Ishikawa (cell line): ENCODE measurements around the gene ANKRD13D.

Experiments
- CEBPB ChIP-seq: IDR thresholded peaks from 2 replicates; pipeline ENCODE4 v1.6.1; 2012
- CREB1 ChIP-seq: IDR thresholded peaks from 2 replicates; pipeline ENCODE4 v1.6.1; 2012; ENCODE audit warnings: low read depth
- EGR1 ChIP-seq: IDR thresholded peaks from 2 replicates; pipeline ENCODE4 v1.6.1; 2012
- EP300 ChIP-seq: IDR thresholded peaks from 2 replicates; pipeline ENCODE4 v1.6.1; 2012; ENCODE audit warnings: borderline replicate concordance
- FOXM1 ChIP-seq: IDR thresholded peaks from 2 replicates; pipeline ENCODE4 v1.6.1; 2012; ENCODE audit warnings: low read depth, borderline replicate concordance
- MAX ChIP-seq: IDR thresholded peaks from 2 replicates; pipeline ENCODE4 v1.6.1; 2012
- NFIC ChIP-seq: IDR thresholded peaks from 2 replicates; pipeline ENCODE4 v1.6.1; 2012
- RAD21 ChIP-seq: IDR thresholded peaks from 2 replicates; pipeline ENCODE4 v1.6.1; 2012; ENCODE audit warnings: low read depth
- REST ChIP-seq: IDR thresholded peaks from 2 replicates; pipeline ENCODE4 v1.6.1; 2012; ENCODE audit warnings: low read depth, mild to moderate bottlenecking
- TAF1 ChIP-seq: IDR thresholded peaks from 2 replicates; pipeline ENCODE4 v1.6.1; 2012; ENCODE audit warnings: low read depth, mild to moderate bottlenecking
- TCF12 ChIP-seq: IDR thresholded peaks from 2 replicates; pipeline ENCODE4 v1.6.1; 2012; ENCODE audit warnings: low read depth
- TEAD4 ChIP-seq: IDR thresholded peaks from 2 replicates; pipeline ENCODE4 v1.6.1; 2012
- YY1 ChIP-seq: IDR thresholded peaks from 2 replicates; pipeline ENCODE4 v1.6.1; 2012; ENCODE audit warnings: low read depth
- ZBTB7A ChIP-seq: IDR thresholded peaks from 2 replicates; pipeline ENCODE4 v1.6.1; 2012; ENCODE audit warnings: low read depth
- TF ChIP-seq, protein P1 (sequence below): IDR thresholded peaks from 2 replicates; pipeline ENCODE4 v1.6.1; 2012

Gene ANKRD13D

DNA sequence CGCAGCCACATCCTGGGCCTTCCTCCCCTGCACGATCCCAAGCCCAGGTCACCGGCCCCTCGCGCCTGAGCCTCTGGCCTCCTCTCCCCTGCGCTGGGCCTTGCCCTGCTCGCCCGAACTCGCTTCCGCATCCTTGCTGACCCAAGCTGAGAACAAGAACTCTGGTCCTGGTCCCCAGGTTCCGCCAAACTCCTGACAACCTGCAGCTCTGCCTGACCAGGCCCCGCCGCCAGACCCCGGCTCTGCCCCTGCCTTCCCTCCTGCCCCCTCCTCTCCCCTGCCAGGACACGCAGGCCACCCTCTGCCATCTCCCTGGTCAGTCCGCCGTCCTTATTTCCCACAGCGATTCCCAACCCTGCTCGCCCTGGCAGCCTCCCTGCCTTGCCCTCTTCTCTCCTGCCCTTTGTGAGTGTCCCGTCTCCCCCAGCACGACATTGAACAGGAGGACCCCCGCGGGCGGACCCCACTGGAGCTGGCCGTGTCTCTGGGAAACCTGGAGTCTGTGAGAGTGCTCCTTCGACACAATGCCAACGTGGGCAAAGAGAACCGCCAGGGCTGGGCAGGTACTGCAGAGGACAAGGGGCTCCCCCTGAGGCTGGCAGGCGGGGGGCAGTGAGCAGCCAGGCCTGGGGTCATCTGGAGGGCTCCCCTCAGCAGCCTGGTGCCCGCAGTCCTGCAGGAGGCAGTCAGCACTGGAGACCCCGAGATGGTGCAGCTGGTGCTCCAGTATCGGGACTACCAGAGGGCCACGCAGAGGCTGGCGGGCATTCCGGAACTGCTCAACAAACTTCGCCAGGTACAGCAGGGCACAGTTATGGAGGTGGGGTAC lies 762 bp downstream of the ANKRD13D start:
- TF ChIP-seq YY1 (no peak), TAF1 (no peak; the same call in 1 of the 2 replicates), EGR1 (no peak), RAD21 (no peak), CEBPB (no peak), TEAD4 (no peak), MAX (no peak), EP300 (no peak), FOXM1 (no peak), ZBTB7A (no peak), REST (no peak), TCF12 (no peak)

GRCh38 chr11:67290801-67291200 lies 1.7 kb downstream of the ANKRD13D start:
- TF ChIP-seq EGR1 (no peak), TAF1 (no peak), CREB1 (no peak), REST (no peak), FOXM1 (no peak), ZBTB7A (no peak), EP300 (no peak), YY1 (no peak), TCF12 (no peak)
- TF ChIP-seq, protein P1, sequence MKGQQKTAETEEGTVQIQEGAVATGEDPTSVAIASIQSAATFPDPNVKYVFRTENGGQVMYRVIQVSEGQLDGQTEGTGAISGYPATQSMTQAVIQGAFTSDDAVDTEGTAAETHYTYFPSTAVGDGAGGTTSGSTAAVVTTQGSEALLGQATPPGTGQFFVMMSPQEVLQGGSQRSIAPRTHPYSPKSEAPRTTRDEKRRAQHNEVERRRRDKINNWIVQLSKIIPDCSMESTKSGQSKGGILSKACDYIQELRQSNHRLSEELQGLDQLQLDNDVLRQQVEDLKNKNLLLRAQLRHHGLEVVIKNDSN: no peak

DNA sequence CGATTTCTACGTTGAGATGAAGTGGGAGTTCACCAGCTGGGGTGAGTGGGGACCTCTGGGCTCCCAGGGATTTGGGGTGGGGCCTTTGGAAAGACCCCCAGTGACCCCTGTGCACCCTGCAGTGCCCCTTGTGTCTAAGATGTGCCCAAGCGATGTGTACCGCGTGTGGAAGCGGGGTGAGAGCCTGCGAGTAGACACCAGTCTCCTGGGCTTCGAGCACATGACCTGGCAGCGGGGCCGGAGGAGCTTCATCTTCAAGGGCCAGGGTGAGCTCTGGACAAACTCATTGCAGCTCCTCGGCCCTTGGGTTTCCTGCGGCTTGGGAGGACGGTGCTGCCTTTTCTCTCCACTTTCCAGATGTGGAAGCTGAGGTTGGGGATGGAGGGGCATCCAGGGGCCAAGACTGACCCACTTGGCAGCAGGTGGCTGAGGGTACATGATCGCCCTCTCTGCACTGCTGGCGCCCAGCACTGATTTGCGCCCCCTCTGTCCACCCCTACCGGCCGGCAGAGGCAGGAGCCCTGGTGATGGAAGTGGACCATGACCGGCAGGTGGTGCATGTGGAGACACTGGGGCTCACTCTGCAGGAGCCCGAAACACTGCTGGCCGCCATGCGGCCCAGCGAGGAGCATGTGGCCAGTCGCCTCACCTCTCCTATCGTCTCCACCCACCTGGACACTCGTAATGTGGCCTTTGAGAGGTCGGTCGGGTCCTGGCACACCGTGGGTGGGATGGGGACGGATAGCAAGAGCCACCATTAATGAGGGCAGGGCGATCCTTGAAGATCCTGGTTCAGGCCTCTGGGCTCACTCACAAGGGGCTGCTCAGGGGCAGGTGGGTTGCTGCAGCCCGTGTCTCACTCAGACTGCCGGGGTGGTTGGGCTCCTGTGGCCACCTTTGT lies 2.6 kb downstream of the ANKRD13D start:
- TF ChIP-seq, protein P1: no peak
- TF ChIP-seq EGR1 (no peak), FOXM1 (no peak), EP300 (no peak), NFIC (no peak), REST (no peak)

DNA sequence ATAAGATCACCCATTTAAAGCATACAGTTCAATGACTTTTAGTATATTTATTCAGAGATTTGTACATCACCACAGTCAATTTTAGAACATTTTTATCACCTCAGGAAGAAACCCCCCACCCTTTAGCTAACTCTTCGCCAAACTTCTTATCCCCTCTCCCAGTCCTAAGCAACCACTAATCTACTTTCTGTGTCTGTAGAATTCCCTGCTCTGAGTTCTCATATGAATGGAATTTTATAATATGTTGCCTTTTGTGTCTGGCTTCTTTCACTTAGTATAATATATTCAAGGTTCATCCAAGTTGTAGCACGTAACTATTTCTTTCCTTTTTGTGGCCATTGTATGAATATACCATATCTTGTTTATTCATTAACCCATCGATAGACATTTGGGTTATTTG lies 3.6 kb downstream of the ANKRD13D start:
- TF ChIP-seq EGR1: no peak
- TF ChIP-seq EP300: no peak
- no peak for TF ChIP-seq TCF12
- no peak for TF ChIP-seq MAX
- TF ChIP-seq FOXM1: no peak
- TF ChIP-seq NFIC: no peak
- TF ChIP-seq TEAD4: no peak
- TF ChIP-seq YY1: no peak
- TF ChIP-seq, protein P1: no peak
- no peak for TF ChIP-seq REST
- no peak for TF ChIP-seq ZBTB7A
